Measurements from ENCODE around the gene ABRACL.

The ABRACL gene

DNA sequence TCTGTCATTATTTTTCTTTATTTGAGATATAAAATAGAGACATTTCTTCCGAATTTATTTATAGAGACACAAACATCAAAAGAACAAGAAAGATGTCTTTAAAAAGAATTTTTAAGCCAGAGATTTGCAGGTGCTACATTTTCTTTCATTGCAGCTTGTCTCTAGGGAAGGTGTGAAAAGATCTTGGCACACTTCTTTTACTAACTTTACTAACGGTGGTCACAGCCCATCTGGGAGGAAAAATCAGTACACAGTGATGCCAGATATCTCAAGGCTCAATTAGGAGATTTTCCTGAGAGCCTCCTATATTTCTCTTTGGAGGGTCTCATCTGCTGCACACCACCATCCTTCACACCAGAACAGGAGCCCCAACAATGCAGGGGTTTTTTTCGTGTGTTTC is 29.5 kb downstream of the ABRACL start:
- DNase-seq: no peak

DNA sequence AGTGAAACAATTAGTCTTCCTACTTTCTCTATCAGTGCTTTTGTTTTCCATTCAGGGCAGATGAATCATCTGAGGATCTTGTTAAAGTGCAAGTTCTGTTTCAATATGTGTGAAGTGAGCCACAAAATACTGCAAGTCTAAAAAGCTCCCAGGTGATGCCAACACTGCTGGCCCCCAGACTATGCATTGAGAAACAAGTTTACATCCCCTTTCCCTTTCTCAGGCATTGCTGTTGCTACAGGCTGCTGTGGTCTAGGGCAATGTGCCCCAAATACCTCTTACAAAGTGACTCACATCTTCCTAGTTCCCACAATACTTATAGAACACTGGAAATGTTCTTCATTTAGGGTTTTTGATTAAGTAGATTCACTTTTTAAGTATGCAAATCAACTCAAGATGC is 31.8 kb downstream of the ABRACL start:
- DNase-seq: no peak

DNA sequence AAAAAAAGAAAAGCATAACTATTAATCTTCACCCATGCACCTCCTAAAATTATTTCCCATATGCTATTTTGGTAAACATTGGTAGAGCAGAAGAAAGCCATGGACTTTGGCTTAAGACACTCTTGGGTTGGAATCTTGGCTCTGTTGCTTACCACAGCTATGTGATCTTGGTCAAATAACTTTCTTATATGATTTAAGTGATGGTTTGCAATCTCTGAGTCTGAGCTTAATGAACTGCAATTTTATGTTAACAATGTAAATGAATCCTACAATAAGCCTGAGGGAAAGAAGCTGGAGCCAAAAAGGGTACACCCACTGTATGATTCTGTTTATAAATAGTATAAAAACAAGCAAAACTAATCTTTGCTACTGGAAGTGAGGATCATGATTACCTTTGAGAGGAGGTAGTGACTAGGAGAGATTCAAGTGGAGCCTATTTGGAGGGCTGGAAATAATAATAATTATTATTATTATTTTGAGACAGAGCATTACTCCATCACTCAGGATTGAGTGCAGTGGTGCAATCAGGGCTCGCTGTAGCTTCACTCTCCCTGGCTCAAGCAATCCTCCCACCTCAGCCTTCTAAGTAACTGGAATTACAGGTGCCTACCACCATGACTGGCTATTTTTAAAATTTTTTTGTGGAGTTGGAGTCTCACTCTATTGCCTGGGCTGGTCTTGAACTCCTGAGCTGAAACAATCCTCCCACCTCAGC is 34.5 kb downstream of the ABRACL start:
- no peak for DNase-seq

DNA sequence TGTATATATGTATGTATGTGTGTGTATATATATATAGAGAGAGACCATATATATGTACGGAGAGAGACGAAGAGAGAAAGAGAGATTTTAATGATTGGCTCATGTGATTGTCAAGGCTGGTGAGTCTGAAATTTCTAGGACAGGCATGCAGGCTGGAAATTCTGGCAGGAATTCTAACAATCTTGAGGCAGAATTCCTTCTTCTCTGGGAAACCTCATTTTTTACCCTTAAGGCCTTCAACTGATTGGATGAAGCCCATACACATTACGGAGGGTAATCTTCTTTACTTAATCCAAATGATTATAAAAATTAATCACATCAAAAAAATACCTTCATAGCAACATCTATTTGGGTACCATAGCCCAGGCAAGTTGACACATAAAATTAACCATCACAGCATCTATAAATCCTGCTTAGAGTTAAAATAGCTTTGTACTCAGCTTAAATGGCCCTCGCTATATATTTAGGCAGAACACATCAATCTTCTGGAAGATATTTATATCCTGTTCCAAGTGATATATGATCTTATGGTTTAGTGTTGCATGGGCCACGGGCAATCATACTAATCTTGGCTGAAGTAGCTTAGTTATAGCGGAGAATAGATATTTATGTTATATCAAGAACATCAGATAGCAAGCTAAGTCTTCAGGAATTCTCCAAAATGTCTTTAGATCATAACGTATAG is 36.6 kb downstream of the ABRACL start:
- no peak for DNase-seq

DNA sequence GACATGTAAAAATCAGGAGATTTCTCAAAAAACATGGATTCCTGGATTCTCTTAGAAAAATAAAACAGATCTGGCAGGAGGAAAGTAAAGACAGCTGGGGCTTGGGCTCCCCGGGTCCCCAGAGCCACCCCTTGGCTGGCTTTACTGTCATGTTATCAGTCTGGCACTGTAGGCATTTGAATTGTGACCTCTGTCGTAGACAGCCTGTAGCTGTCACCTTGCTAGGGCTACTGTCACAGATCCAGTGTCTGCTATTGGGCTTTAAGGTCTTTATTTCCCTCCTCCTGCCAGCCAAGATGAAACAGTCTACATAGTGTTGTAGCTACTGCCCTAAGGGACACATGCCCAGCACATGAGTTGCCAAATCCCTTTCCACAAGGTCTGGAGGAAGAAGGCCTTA is 37.5 kb downstream of the ABRACL start:
- DNase-seq: no peak

DNA sequence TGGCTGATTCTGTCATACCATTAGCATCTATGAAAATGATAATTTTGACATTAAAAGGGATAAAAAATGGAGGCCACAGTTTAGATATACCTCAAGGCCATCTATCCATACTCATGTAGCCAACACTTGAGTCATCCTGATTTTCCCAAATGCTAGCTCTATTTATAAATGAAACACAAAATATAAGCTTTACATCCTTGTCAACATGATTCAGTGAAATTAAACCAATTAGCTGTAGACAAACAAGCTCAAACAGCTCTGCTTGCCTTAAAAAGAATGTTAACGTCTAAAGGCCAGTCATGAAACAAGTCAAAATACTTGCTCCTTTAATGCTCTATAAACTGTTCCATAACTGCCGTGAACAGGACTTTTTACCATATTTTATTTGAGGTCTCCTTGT is 40.3 kb downstream of the ABRACL start:
- DNase-seq: no peak

DNA sequence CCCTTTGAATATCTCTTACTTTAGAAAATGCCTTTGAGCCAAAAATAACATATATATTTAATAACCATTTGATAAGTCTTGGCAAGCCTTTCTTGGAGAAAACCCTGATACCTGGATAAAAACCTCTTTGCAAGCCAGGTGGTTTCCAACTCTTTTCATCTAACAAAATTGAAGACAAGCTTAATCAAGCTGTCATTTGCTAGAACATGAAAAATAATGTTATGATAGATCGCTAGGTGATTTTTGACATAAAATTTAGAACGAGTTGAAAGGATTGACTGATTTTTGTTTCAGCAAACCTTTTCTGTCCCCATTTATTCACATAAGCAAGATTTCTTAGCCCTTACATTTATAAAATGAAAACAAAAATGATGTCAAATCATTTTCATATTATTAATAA is 44.6 kb downstream of the ABRACL start:
- no peak for DNase-seq

DNA sequence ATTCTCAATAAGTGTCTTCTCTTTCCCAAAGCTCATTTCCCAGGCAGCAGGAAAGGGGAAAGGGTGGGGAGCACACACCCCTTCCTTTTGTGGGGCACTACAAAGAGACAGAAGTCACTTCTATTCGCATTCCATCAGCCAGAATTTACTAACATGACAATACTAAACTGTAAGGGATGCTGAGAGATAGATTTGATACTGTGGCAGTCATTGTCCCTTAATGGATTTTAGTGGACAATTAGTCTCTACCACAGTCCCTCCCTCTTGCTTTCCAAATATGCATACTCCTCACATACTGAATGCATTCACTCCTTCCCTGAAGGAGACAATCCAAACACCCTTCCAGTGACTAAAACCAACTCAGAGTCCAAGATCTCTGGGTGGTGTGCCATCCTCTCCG is 50.5 kb downstream of the ABRACL start:
- DNase-seq: no peak

DNA sequence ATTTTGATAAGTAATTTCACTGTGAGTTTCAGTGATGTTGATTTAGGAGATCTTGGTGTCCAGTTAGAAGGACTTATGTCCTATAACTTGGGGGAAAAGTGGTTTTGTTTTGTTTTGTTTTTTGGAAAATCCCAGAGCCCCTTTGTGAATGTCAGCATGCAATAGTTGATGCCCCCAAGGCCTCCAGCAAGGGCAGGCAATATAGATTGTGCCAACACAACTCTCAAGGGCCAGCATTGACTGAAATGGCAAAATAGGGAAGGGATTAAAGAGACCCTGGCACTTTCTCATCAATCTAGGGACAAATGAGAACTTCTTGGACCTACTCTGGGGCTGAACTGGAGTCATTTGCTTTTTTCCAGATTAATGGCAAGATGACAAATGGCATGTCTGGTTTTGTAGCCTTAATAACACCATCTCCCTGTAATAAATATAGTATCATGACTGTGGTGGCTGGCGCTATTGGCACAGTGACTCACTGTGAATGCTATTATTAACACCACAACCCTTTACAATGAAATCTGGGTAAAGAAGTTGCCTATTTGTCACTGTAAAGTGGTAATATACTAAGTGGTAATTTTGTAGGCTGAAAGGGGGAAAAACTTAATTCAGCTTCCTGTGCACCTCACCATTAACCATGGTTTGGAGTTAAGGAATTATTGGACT is 51.8 kb downstream of the ABRACL start:
- no peak for DNase-seq

DNA sequence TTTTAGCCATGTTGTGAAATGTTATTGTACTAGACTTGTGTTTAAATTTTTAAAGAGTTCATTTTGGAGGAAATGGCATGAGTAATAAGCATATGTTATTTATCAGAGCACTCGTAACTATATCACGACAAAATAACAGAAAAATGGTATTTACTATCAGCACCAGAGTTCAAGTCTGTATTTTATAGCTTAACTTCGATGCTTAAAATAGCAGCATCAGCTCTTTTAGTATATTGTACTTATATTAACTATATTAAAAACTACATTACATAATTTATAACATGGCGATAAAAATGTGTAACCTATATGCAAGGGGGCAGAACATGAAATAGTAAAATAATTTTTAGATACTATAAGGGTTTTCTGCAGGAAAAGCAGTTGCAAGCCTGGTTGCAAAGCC is 52.9 kb downstream of the ABRACL start:
- DNase-seq: no peak

DNA sequence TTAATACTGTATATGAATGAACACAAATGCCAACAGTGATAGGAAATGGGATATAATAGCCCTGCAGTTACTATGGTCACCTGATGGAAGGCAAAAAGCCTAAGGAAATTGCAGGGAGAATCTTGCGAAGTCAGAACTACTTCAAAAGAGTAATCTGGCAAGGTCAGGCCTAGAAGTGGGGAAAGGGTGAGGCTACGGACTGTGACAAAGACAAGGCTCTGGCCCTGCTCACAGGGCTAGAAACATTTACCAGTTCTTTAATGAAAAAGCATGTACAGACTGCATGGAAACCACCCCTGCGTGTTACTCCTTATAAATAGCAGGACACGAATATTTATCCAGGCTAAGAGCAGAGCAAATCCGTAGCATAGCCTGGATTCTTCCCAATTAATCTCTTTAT is 53.8 kb downstream of the ABRACL start:
- DNase-seq: no peak

DNA sequence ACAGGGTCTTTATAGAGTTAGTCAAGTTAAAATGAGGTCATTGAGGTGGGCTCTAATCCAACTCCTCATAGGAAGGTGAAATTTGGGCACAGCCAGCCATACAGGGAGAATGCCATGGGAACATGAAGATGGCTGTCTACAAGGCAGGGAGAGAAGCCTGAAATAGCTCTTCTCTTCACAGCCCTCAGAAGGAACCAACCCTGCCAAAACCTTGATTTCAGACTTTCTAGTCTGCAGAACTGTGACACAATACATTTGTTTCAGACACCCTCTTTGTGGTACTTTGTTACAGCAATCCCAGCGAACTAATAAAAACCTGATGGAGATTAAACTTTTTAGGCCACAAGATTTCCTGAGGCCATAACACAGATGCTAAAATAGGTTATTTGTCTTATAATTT is 63.3 kb downstream of the ABRACL start:
- DNase-seq: no peak

All from NCI-H2081 treated with DMSO at 0.1 percent for 48 hours (cell line).